PC-9 (cell line): Measurements from ENCODE around the gene ADAMTSL3.

Experiments
- EZH2 ChIP-seq: fragments of 200-600 bp; sonication (generic); IDR thresholded peaks from 2 replicates; pipeline ENCODE4 v1.8.0; 2017; ENCODE audit warnings: antibody characterized with exemption, low read depth
- TF ChIP-seq, protein P1 (sequence below): fragments of 200-600 bp; sonication (generic); conservative IDR thresholded peaks from 2 replicates; pipeline ENCODE4 v1.6.1; 2017; ENCODE audit warnings: mixed run types, antibody characterized with exemption, mild to moderate bottlenecking, moderate library complexity

DNA sequence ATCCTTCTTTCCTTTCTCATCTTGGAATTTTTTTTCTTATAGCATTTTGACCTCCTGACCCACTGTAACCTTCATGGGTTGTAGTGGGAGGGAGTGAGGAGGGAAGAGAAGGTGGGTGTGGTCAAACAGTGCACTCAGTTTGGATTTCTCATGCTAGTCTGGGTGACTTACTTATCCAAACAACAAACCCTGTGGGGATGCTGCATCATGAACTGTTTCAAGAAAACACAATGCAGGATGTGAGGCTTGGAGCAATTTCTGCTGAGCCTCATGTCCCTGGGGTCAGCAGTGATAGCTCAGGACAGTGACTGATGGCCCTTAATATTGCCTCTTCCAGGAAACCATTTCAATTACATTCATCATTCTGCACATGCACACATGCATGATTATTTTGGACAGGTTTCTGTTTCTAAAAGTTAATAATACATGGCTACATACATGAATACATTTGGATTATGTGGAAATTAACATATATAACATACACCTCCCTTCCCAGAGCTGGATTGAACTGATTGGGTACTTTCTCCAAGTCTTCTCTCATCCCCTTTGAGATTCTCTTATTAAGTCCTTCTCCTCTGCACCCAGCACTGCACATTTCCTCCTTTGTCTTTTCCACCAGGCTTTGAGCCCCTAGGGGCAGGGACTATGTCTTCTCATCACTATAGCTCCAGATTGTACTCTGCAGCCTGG, 61.2 kb downstream of the ADAMTSL3 start:
- TF ChIP-seq, protein P1, sequence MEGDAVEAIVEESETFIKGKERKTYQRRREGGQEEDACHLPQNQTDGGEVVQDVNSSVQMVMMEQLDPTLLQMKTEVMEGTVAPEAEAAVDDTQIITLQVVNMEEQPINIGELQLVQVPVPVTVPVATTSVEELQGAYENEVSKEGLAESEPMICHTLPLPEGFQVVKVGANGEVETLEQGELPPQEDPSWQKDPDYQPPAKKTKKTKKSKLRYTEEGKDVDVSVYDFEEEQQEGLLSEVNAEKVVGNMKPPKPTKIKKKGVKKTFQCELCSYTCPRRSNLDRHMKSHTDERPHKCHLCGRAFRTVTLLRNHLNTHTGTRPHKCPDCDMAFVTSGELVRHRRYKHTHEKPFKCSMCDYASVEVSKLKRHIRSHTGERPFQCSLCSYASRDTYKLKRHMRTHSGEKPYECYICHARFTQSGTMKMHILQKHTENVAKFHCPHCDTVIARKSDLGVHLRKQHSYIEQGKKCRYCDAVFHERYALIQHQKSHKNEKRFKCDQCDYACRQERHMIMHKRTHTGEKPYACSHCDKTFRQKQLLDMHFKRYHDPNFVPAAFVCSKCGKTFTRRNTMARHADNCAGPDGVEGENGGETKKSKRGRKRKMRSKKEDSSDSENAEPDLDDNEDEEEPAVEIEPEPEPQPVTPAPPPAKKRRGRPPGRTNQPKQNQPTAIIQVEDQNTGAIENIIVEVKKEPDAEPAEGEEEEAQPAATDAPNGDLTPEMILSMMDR: no peak
- no peak for TF ChIP-seq EZH2
